ENCODE measurements around the gene IFFO2. TPM values are rescaled to one million over a fixed set of nuclear protein-coding genes. Genes with fewer than 3 reads are reported as not detected.

IFFO2 gene
- total and polyA plus RNA-seq, 2 donors (not counting 3 experiments of a cell fraction or from before 2014, with no cell fraction given), result 31.1 to 31.3 TPM

DNA sequence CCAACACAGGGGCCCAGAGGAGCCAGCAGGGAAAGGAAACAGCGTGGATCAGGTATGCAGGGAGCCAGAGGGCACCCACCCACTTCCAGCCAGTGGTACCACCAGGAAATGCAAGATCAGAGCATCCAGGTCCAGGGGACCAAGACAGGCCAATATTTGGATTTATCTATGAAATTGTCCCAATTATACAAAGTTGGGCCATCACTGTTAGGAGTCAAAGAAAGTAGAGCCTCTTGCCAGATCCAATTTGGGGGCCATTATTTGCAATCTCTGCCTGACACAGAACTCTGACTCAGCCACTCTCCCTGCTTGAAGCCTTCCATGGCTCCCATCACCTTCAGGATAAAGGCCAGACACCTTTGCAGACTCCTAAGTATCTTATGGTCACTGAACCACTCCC, 75.9 kb downstream of the IFFO2 start:
- ChIA-PET POLR2A (no interaction called here), CTCF (interaction anchor here (0.6 kb wide), 1 partner anchor 216 kb away, joined by 3 read pairs; no protein-coding TSS in a partner anchor)
- dilution Hi-C loops (cut with MboI; ENCODE audit: extremely low pct_ligation_motif_present, low sequenced_read_pairs) (no loop called here), intact Hi-C loops (cut with micrococcal nuclease) (no loop called here)
- Histone ChIP-seq H3K9ac (replicated peaks; ENCODE audit: extremely low read depth, insufficient read depth, low read length) (no peak overlapping the region), H3K27ac (ENCODE audit: insufficient read depth, low read depth, low read length) (no peak overlapping the region), H2AFZ (ENCODE audit: low read depth, low read length) (no peak overlapping the region), H3K9me3 (replicated peaks; ENCODE audit: control insufficient read depth, insufficient read depth, low read length) (no peaks in the 10 kb centered on the region), H3K36me3 (ENCODE audit: control insufficient read depth in 2 of 2, extremely low read depth in 1 of 2, insufficient read depth in 2 of 2, low read length in 2 of 2) (peaks cover 0 to 8% of the 10 kb centered on the region in 2 experiments), H3K9me1 (replicated peaks; ENCODE audit: control insufficient read depth, extremely low read depth, insufficient read depth, low read length) (no peaks in the 10 kb centered on the region), H3K4me2 (ENCODE audit: insufficient read depth, low read length) (no peak overlapping the region), H3K79me2 (ENCODE audit: control insufficient read depth, insufficient read depth, low read length) (no peaks in the 10 kb centered on the region), H3K27me3 (ENCODE audit: control insufficient read depth in 2 of 2, insufficient read depth in 2 of 2, low read length in 2 of 2) (no peaks in the 10 kb centered on the region), H3K4me3 (replicated peaks in 1 of 3; ENCODE audit: insufficient read depth in 1 of 3, low read depth in 1 of 3, low read length in 3 of 3) (no peak overlapping the region), H4K20me1 (replicated peaks; ENCODE audit: control insufficient read depth, extremely low read depth, insufficient read depth, low read length) (no peaks in the 10 kb centered on the region), H3K4me1 (ENCODE audit: control insufficient read depth, extremely low read depth, insufficient read depth, low read length) (no peaks in the 10 kb centered on the region)
- DNase-seq (ENCODE audit: low read depth, low spot score) (no peak), FAIRE-seq (no peak)
- BruUV-seq (replicated peaks), result no TSS peak
- TF ChIP-seq POLR2AphosphoS5 (IDR thresholded peaks at IDR 0.05; ENCODE audit: insufficient read depth, low read depth, low read length) (no peak), FOS (IDR thresholded peaks at IDR 0.05; ENCODE audit: borderline replicate concordance, insufficient read depth, low read length) (no peak)

- ChIA-PET CTCF (no interaction called here), POLR2A (no interaction called here)
- Histone ChIP-seq H3K4me3 (replicated peaks in 1 of 3; ENCODE audit: insufficient read depth in 1 of 3, low read depth in 1 of 3, low read length in 3 of 3) (no peak overlapping the region), H3K4me1 (ENCODE audit: control insufficient read depth, extremely low read depth, insufficient read depth, low read length) (no peaks in the 10 kb centered on the region), H3K9me3 (replicated peaks; ENCODE audit: control insufficient read depth, insufficient read depth, low read length) (no peaks in the 10 kb centered on the region), H3K4me2 (ENCODE audit: insufficient read depth, low read length) (no peak overlapping the region), H3K79me2 (ENCODE audit: control insufficient read depth, insufficient read depth, low read length) (no peaks in the 10 kb centered on the region), H3K9me1 (replicated peaks; ENCODE audit: control insufficient read depth, extremely low read depth, insufficient read depth, low read length) (no peaks in the 10 kb centered on the region), H4K20me1 (replicated peaks; ENCODE audit: control insufficient read depth, extremely low read depth, insufficient read depth, low read length) (no peaks in the 10 kb centered on the region), H3K27me3 (ENCODE audit: control insufficient read depth in 2 of 2, insufficient read depth in 2 of 2, low read length in 2 of 2) (no peaks in the 10 kb centered on the region), H3K36me3 (ENCODE audit: control insufficient read depth in 2 of 2, extremely low read depth in 1 of 2, insufficient read depth in 2 of 2, low read length in 2 of 2) (peaks cover 0 to 8% of the 10 kb centered on the region in 2 experiments), H3K27ac (ENCODE audit: insufficient read depth, low read depth, low read length) (no peak overlapping the region), H2AFZ (ENCODE audit: low read depth, low read length) (no peak overlapping the region), H3K9ac (replicated peaks; ENCODE audit: extremely low read depth, insufficient read depth, low read length) (no peak overlapping the region)
- dilution Hi-C loops (cut with MboI; ENCODE audit: extremely low pct_ligation_motif_present, low sequenced_read_pairs) (no loop called here), intact Hi-C loops (cut with micrococcal nuclease) (loop anchor here (10.0 kb wide), 1 partner anchor 1215 kb away; no protein-coding TSS in a partner anchor)
- no peak for DNase-seq (ENCODE audit: low read depth, low spot score)
- no TSS peak for BruUV-seq (replicated peaks)
- no peak for TF ChIP-seq EZH2 (IDR thresholded peaks at IDR 0.05; ENCODE audit: borderline replicate concordance, low read depth, low read length, severe bottlenecking)
- no peak for TF ChIP-seq JUN (IDR thresholded peaks at IDR 0.05; ENCODE audit: borderline replicate concordance, insufficient read depth, insufficient read length, low read depth)
- TF ChIP-seq, protein P1, sequence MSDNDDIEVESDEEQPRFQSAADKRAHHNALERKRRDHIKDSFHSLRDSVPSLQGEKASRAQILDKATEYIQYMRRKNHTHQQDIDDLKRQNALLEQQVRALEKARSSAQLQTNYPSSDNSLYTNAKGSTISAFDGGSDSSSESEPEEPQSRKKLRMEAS (IDR thresholded peaks at IDR 0.05; ENCODE audit: insufficient read depth, insufficient read length), result no peak
- no peak for TF ChIP-seq POLR2AphosphoS5 (IDR thresholded peaks at IDR 0.05; ENCODE audit: insufficient read depth, low read depth, low read length)
- TF ChIP-seq, protein P2, sequence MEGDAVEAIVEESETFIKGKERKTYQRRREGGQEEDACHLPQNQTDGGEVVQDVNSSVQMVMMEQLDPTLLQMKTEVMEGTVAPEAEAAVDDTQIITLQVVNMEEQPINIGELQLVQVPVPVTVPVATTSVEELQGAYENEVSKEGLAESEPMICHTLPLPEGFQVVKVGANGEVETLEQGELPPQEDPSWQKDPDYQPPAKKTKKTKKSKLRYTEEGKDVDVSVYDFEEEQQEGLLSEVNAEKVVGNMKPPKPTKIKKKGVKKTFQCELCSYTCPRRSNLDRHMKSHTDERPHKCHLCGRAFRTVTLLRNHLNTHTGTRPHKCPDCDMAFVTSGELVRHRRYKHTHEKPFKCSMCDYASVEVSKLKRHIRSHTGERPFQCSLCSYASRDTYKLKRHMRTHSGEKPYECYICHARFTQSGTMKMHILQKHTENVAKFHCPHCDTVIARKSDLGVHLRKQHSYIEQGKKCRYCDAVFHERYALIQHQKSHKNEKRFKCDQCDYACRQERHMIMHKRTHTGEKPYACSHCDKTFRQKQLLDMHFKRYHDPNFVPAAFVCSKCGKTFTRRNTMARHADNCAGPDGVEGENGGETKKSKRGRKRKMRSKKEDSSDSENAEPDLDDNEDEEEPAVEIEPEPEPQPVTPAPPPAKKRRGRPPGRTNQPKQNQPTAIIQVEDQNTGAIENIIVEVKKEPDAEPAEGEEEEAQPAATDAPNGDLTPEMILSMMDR (IDR thresholded peaks at IDR 0.05; ENCODE audit: extremely low read depth in 1 of 2, insufficient read depth in 1 of 2, low read depth in 1 of 2, low read length in 2 of 2), result no peak
- no peak for TF ChIP-seq MYC (IDR thresholded peaks at IDR 0.05; ENCODE audit: low read depth, low read length)
- TF ChIP-seq POLR2A (IDR thresholded peaks at IDR 0.05; ENCODE audit: low read depth, low read length), result no peak
- TF ChIP-seq FOS (IDR thresholded peaks at IDR 0.05; ENCODE audit: borderline replicate concordance, insufficient read depth, low read length), result no peak
- no peak for TF ChIP-seq GATA2 (IDR thresholded peaks at IDR 0.05; ENCODE audit: insufficient read depth, insufficient read length, low read depth, low read length)
- no peak for FAIRE-seq
These were observed 76.6 kb downstream of the IFFO2 start for GRCh38 chr1:18879791-18880309.
